Endometrium (tissue), 2 donors: Measurements from ENCODE around the gene PREX1.
A peak's percentile ranks its signal among the peaks of the same experiment; 100 is the strongest.
"Not testable (repeated sequence)": the region's sequence is repeated elsewhere in the genome, so short reads cannot be mapped to it uniquely, and the experiment has no call there.

Experiments used
- FAIRE-seq: peaks from 2 replicates; lab custom pipeline; 2012; peaks lifted over from hg19 to GRCh38; lab: Jason Lieb, UNC
- donor health status: control.
- donor health status: control.

PREX1 gene

DNA sequence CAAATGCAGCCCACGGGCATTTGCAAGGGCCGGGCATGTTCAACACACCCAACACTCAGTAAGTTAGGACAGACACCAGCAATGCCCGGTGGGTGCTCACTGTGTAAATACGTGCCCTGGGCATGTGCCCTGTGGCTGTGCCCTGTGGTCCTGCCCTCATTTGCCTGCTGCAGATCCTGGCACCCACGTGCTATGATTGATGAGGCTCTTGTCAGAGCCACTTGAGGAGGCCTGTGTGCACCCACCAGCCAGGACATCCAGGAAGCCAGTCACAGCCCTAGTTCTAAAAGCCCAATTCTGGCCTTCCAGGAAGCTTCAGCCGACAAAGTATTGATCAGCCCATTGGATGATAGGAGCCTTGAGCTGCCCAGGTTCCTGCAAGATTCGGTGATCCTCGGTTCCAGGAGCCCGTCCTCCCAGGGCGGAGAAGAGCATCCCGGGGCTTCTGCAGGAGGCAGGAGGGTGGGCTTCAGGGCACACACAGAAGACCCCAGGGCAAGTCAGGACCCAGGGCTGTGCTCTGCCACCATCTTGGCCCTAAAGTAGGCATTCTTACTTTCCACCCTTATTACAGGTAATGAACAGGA lies 223.9 kb downstream of the PREX1 start:
- FAIRE-seq, result no peak

DNA sequence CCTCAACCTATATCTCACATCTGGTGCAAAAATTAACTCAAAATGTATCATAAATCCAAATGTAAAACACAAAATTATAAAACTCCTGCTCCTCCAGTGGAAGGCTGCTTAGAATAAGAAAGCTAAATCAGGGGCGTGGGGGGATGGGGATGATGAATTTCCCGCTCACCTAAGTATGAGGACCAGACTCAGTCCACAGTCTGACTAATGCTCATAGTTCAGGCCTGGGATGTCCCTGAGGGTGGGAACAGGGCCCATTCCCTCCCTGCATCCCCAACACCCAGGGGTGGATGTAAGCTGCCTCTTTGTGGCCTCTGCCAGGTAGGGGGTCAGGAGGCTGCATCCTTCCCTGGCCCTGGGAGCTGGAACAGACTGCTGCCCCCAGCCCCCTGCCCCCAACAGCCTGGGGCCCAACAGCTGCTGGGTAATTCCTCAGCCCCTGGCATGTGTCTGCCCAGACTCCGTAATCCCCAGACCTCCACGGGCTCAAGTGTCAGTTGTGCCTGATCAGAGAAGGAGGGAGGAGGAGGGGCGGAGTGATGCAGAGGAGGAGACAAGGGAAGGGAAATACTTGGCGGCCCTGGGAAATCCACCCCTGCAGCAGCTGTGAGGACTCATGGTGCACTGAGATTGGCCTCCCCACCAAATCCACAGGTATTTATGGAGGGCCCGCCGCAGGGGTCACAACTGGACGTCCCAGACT lies 224.5 kb downstream of the PREX1 start:
- FAIRE-seq, result no peak

DNA sequence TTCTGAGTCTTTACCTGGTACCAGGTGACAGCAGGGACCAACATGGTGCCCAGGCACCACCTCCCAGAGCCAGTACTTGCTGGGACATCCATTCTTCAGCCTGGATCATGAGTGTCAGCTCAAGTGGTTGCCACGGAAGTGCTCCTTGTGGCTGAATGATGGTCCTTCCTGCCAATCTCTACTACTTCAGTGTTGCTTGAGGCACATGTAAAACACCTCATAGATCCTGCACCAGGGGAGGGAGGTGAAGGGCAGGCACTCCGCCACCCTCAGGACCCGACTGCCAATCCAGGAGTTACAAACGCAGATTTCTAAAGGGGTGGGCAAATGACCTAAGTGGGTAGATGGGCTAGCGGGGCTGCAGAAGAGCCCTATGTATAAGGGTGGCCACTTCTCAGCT lies 226.0 kb downstream of the PREX1 start:
- FAIRE-seq, result no peak

DNA sequence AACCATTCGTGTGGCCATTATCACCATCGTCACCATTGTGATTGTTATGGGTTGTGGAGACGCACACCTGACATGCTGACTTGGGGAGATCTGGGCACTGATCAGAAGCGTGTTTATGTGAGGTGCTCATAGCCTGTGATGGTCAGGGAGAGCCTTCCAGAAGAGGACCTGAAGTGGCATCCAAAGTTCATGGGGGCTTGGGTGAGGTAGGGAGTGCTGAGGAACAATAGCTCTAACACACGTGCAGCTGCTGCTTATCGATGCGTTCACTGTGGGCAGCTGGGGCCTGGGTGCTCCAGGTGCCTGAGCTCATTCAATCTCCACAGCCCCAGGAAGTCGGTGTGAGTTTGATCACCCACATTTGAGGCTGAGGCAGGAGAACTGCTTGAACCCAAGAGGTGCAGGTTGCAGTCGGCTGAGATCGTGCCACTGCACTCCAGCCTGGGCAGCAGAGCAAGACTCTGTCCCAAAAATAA lies 227.3 kb downstream of the PREX1 start:
- no peak for FAIRE-seq

DNA sequence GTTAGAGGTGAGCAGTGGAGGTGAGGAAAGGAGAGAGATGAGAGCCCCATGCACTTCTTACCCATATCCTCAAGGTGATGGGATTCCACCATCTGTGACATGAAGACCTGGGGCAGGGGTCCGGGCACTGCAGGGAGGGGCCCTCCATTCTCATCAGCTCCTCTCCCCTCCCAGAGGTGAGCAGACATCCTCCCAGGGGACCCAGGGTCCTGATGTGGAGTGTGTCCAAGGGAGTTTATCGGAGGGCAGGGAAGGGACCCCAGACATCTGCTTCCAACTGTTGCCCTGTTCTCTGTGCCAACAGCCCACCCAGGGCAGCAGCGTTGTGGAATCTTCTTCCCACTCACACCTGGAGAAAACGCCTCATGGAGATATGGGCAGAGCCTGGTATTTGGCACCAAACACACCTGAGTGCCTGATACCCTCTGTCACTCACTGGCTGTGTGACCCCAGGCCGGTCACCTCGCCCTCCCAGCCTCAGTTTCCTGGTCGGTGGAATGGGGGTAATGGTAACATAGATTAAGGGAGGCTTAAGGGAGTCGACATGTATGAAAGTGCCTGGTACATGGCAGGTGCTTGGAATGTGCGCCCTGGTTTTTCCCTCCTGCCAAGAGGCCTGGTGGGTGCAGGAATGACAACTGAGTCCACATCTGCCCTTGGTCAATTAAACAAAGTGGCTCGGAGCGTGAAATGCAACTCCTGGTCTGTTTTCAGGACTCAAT lies 227.9 kb downstream of the PREX1 start:
- FAIRE-seq, result no peak

DNA sequence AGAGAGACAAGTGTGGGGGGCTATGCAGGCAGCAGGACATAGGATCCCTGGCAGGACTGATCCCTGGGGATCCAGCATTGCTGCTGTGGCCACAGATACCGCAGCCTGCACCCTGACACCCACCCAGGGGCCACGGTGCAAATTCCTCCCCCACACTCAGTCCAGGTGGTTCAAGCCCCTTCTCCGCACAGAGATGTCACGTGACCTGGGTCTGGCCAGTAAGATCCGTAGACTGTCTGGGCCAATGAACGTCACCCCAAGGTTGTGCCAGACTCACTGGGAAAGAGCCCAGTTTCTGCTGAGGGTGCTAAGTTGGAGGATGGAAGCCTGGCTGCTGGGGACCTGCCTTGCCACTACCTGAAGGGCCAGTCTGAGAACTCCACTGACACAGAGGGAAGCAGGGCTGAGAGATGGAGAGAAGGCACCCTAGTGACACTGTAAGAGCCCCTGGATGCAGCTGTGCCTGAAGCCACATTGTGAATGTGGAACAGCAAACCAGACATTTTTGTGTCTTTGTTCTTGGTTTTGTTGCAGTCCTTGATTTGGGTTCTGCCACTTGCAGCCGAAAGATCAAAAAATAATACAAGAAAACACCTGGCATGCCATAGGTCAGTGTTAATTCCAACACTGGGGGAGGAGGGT lies 228.6 kb downstream of the PREX1 start:
- FAIRE-seq, result no peak

DNA sequence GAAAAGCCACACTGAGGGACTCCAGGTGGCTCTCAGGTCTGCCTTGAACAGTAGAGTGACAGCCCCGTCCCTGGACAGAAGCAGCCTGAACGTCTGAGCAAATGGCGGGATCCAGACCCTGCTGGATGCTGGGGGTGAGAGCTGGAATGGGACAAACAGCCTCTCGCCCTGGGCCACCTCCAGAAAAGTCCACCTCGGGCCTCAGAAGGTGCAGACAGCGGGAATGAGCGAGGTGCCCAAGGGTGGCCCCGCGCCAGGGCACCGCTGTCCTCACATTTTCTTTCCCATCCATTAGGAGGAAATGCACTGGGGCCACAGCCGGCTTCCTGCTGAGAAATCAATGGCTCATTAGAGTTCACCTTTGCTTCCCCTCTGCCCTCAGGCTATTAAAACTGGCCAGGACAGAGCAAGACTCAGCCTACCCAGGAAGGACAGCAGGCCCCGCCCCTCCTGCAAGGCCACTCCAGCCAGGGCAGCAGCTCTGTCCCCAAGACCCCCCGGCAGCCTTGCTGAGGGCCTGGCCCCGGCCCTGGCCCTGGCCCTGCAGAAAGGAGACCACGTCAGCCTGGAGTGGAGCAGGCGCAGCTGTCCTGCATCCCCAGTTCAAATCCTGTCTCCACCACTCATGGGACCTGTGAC lies 229.4 kb downstream of the PREX1 start:
- not testable (repeated sequence) for FAIRE-seq

DNA sequence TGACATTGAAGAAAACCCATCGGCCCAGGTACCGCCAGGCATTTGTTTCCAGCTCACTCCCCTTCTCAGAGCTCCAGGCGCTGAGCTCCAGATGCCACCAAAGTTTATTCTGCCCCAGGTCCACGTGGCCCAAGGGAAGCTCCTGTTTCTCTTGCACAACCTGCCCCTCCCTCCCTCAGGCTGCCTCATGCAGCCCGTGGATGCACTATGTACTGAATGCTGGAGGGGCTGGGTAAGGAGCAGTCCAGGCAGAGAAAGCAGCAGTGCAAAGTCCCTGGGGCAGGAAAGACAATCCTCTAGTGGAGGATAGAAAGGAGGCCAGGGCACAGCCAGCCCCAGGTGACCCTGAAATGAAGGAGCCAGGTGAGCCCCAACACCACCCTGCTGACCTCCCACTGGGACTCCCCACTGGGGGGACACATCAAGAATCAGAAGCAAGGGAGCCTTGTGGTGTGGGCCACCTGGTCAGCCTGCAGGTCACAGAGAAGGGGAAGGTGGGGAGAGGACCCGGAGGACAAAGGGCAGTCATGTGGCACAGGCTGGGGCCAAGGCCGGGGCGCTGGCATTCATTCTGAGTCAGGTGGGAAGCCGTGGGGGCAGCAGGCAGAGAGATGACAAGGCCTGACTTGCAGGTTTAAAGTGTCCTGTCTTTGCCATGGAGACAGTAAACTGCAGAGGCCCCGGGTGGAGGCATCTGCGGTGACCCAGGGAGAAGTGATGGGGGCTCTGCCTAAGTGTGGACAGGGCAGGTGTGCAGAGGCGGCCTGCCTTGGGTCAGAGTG lies 230.1 kb downstream of the PREX1 start:
- FAIRE-seq, result no peak

DNA sequence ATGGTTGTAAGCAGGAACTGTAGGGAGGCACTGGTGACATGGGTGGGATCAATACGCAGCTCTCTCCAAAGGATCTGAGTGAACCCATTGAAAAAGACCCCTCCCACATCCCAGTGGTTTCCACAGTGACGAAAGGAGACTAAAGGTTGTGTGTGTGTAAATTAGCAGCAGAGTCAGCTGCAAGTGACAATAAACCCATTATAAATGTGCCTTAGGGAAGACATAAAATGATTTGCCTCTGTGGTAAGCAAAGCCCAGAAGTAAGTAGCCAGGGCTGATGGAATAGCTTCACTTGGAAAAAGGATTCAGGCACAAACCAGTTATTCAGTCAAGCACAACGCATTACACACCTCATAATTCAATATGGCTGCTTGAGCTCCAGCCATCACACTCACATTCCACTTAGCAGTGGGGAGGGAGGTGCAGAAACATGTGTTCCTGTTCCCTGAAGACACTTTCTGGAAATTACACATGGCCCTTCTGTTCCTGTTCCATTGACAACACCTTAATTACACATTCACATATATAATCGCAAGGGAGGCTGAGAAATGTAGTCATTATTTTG lies 231.4 kb downstream of the PREX1 start:
- no peak for FAIRE-seq

DNA sequence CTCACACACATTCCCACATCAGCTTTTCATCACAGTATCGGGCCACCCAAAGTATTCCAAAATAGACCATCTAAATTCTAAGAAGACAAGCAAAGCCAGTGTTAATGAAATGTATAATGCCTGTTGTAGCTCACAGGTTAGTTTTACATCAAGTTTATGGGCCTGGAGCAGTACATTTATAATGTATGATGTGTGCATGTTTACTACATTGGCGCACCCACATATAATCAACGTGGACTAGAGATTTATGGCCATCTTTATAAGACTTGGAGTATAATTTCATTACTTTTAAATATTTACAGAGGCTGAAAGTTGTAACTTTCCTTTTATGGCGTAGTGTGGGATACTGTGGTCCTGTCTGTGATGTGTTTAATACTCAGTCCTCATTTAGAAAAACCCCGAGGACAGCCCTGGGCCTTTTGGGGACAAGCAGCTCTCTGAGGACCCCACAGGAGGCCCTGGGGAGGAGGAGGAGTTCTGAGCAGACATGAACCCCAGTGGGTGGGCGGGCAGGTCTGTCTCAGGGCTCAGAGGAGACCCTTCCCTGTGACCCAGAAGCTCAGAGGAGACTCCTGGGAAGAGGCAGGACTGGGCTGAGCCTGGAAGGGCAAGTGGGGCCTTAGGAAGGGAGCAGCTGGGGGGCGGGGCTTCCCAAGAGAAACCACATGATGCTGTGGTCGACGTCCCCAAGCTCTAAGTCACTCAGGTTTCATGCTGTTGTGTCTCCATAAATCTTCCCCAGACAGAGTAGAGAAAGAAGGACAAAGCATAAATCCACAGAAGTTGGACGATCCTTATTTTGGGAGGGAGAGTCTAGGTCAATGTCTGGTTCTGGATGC lies 232.1 kb downstream of the PREX1 start:
- FAIRE-seq, result peak; percentile 8

DNA sequence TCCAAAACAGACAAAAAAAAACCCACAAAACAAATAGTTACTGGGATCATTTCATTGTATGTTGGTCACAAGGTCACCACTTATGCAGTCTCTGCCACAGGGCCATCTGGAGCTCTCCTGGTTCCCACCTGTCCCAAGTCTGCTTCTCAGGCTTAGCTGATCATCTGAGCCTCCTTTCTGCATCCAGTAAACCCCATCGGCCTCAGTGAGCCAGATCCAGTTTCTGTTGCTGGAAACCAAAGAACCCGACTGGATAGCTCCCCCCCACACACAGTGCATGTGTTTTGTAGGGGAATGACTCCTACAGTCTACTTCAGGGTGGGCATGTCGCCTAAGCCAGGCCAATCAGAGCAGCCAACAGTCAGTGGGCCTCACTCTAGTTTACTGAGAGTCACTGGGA lies 233.3 kb downstream of the PREX1 start:
- no peak for FAIRE-seq

DNA sequence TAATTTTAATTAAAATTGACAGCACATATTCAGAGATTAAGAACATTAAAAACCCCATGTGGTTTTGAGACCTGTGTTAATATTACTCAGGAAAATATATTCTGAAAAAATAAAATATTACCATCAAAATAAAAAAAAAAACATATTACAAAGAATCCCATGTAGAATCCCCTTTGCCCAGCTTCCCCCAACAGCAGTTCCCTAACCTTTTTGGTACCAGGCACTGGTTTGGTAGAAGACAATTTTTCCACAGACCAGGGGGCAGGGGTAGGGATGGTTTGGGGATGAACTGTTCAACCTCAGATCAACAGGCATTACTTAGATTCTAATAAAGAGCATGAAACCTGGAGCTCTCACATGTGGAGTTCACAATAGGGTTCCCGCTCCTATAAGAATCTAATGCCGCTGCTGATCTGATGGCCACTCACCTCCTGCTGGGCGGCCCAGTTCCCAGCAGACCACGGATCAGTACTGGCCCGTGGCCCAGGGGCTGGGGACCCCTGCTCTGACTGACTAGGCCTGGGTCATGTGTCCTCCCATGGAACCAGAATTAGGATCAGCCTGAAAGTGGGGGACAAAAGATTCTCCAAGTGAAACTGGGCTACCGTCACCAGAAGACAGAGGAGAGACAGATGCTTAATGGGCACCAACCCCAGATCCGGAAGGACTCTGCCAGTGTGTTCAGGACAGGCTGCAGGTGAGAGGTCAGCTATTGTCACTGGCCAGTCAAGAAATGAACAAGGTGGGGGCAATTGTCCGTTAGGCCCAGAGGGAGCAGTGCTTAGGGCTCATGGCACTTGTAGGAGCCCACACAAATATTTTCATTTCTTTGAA lies 235.5 kb downstream of the PREX1 start:
- FAIRE-seq, result no peak

DNA sequence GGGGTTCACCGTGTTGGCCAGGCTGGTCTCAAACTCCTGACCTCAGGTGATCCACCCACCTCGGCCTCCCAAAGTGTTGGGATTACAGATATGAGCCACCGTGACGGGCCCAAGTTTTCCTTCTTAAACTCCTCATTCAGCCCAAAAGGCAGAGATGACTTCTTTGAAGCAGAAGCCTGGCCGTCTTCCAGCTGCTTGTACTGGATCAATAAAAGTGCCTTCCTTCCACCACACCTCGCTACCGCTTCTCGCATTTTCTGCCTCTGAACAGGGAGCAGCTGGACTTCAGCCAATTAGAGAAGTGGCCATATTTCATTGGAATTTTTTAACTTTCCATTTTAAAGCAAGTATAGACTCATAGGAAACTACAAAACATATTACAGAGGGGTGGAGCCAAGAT lies 241.1 kb downstream of the PREX1 start:
- FAIRE-seq, result no peak

DNA sequence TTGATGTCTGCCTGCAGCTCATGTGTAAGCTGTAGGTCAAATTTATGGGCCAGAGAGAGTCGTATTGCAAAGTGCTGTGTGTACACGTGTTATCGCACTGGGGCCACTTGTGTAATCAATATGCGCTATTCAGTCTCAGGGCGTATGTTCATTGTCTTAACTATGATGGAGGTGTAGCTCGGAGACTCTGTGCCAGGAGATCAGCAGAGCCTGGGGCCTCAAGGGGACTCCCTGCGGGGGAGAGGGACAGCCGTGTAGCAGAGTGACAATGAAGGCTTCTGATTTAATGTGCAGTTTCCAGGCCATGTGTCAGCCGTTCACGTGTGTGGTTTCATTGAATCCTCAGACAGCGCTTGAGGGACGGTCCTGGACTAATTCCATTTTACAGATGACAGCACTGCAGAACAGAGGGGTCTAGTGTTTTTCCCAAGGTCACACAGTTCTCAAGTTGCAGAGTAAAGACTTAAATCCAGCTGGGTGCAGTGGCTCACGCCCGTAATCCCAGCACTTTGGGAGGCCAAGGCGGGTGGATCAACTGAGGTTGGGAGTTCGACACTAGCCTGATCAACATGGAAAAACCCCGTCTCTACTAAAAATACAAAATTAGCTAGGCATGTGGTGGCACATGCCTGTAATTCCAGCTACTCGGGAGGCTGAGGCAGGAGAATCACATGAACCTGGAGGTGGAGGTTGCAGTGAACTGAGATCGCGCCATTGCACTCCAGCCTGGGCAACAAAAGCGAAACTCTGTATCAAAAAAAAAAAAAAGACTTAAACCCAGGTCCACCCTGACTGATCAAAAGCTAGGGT lies 242.5 kb downstream of the PREX1 start:
- FAIRE-seq, result no peak

DNA sequence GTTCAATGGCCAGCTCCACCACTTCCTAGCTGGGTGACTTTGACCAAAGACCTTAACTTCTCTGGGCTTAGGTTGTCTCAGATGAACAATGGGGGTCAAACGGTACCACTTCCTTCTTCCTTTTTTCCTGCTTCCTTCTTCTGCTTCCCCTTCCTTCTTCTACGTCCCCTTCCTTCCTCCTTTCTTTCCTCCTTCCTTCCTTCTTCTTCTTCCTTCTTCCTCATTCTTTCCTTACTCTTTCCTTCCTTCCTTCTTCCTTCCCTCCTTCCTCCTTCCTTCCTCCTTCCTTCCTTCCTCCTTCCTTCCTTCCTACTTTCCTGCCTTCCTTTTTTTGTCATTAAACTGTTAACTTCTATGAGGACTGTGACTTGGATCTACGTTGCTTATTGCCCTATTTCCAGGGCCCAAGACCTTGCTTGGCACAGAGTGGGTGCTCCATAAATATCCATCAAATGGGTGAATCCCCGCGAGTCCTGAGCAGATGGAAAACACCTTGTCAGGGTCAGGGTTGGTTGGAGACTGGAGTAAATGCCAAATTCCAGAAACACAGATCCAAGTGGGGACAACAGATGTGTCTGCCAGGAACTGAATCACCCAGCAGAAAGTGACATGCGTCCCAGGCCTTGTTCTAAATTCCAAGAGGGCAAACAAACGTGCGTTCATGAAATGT lies 243.3 kb downstream of the PREX1 start:
- no peak for FAIRE-seq

DNA sequence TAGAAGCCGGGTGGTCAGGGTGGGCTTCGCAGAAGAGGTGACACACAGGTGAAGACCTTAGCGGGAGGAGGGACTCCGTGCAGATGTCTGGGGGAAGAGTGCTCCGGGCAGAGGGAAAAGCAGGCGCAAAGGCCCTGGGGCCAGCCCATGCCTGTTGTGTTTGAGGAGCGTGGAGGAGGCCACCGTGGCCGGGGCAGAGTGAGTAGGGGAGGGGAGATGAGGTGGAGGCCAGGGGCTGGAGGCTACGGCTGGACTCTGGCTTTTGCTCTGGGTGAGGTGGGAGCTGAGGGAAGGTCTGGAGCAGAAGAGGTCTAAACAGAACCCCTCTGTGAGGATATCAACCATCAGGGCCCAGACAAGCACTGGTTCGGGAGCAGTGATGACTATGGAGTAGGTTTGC lies 244.0 kb downstream of the PREX1 start:
- no peak for FAIRE-seq

DNA sequence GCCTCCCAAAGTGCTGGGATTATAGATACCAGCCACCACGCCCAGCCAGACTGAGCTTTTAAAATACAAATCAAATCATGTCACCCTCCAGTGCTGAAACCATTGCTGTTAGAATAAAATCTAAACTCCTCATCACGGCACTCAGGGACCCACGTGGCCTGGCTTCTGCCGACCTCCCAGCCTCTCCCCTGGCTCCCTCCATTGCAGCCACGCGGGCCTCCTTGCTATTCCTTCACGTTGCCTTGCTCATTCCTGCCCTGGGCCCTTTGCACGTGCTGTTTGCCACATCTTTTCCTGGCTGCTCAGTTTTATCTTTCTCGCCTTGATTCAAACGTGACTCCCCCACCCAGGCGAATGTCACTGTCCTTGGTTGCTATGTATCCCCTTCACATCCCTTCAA lies 244.6 kb downstream of the PREX1 start:
- no peak for FAIRE-seq

DNA sequence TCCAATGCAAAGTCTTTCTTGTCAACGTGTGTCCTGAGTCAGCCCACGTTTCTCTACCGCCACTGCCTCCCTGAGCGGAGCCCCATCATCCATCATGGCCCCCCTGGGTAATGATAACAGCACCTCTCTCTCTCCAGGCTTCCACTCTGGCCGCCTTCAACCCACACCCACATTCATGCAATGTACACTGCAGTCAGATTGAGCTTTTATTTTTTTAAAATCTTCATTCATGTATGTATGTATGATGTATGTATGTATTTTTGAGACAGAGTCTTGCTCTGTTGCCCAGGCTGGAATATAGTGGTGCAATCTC lies 245.2 kb downstream of the PREX1 start:
- FAIRE-seq, result no peak
